KMS-11 (cell line): ENCODE data around the gene PSME3.

ENCODE experiments used
- H2AFZ ChIP-seq: fragments of 200-600 bp; sonication (generic); 2 replicates; pipeline ENCODE4 v1.6.1; 2016; ENCODE audit warnings: antibody characterized with exemption, mixed run types, low read depth
- H3K27ac ChIP-seq: fragments of 200-600 bp; sonication (generic); 2 replicates; pipeline ENCODE4 v1.6.1; 2016; ENCODE audit warnings: mild to moderate bottlenecking, mixed run types
- H3K27me3 ChIP-seq: fragments of 200-600 bp; sonication (generic); 2 replicates; pipeline ENCODE4 v1.6.1; 2017; ENCODE audit warnings: mild to moderate bottlenecking, low read depth, mixed run types, moderate library complexity; ENCODE audit not compliant: insufficient read depth
- H3K36me3 ChIP-seq: fragments of 200-600 bp; sonication (generic); 2 replicates; pipeline ENCODE4 v1.6.1; 2017; ENCODE audit warnings: mild to moderate bottlenecking, mixed run types; ENCODE audit not compliant: insufficient read depth
- H3K4me1 ChIP-seq: fragments of 200-600 bp; sonication (generic); 2 replicates; pipeline ENCODE4 v1.6.1; 2016; ENCODE audit warnings: mild to moderate bottlenecking, low read depth, mixed run types; ENCODE audit not compliant: poor library complexity, severe bottlenecking
- H3K4me2 ChIP-seq: fragments of 200-600 bp; sonication (generic); 2 replicates; pipeline ENCODE4 v1.7.0; 2016; ENCODE audit warnings: mild to moderate bottlenecking, mixed run types
- H3K4me3 ChIP-seq: fragments of 200-600 bp; sonication (generic); IDR thresholded peaks from 2 replicates; pipeline ENCODE4 v1.6.1; 2017; ENCODE audit warnings: low read depth, low read length, mixed read lengths; ENCODE audit not compliant: insufficient read depth
- H3K79me2 ChIP-seq: fragments of 200-600 bp; sonication (generic); 2 replicates; pipeline ENCODE4 v1.6.1; 2016; ENCODE audit warnings: low read depth, mixed run types; ENCODE audit not compliant: insufficient read depth
- H3K9ac ChIP-seq: fragments of 200-600 bp; sonication (generic); 2 replicates; pipeline ENCODE4 v1.6.1; 2016; ENCODE audit warnings: mild to moderate bottlenecking, mixed run types
- H4K20me1 ChIP-seq: fragments of 200-600 bp; sonication (generic); 2 replicates; pipeline ENCODE4 v1.6.1; 2016; ENCODE audit warnings: mild to moderate bottlenecking, mixed run types; ENCODE audit not compliant: insufficient read depth
- TF ChIP-seq, protein P1 (sequence below): fragments of 200-600 bp; sonication (generic); conservative IDR thresholded peaks from 2 replicates; pipeline ENCODE4 v1.6.1; 2017; ENCODE audit warnings: low read depth, mild to moderate bottlenecking, antibody characterized with exemption, low read length, moderate library complexity, mixed read lengths

The PSME3 gene

DNA sequence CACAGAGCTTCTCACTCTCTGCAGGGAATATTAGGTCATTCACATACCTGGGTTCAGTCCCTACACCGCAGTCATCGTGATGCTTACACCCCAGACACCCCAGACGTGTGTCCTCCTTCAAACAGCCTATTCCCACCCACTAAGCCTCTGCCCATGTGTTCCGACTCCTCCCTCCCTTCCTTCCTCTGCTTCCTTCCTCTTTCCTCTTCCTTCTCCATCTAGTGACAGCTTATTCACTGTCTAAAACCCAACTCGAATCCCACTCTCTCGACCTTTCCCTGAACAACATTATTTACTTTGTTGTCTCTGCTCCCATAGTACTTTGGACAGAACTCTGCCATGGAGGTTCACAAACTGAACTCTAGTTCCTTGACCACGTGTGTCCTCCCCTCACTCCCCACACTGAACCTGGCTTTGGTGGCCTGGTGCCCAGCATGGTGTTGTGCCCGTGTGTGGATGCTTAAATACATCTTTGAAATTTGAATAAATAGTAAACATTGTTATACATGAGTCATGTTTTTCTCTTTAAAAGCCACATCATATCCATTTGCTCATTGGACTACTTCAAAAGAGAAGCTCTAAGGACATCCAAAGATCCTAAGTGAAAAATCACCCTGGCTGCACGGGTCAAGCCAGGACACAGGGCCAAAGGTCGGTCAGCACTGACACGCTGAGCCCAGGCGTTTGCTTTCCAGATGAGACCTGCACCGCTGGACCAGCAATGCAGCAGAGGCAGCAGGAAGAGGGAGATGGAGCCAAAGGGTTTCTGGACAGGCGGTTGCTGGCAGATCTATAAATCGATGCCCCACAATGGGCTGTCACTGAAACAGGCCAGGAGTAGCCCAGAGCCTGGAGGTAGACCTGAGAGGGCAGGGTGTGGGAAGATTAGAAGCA, 53.3 kb downstream of the PSME3 start:
- Histone ChIP-seq H3K9ac (no peak overlapping the region), H4K20me1 (no peaks in the 10 kb centered on the region), H3K36me3 (no peaks in the 10 kb centered on the region), H3K79me2 (no peaks in the 10 kb centered on the region), H2AFZ (no peak overlapping the region), H3K4me3 (no peak overlapping the region), H3K4me2 (no peak overlapping the region), H3K27ac (no peak overlapping the region), H3K27me3 (no peaks in the 10 kb centered on the region), H3K4me1 (no peaks in the 10 kb centered on the region)
- TF ChIP-seq, protein P1, sequence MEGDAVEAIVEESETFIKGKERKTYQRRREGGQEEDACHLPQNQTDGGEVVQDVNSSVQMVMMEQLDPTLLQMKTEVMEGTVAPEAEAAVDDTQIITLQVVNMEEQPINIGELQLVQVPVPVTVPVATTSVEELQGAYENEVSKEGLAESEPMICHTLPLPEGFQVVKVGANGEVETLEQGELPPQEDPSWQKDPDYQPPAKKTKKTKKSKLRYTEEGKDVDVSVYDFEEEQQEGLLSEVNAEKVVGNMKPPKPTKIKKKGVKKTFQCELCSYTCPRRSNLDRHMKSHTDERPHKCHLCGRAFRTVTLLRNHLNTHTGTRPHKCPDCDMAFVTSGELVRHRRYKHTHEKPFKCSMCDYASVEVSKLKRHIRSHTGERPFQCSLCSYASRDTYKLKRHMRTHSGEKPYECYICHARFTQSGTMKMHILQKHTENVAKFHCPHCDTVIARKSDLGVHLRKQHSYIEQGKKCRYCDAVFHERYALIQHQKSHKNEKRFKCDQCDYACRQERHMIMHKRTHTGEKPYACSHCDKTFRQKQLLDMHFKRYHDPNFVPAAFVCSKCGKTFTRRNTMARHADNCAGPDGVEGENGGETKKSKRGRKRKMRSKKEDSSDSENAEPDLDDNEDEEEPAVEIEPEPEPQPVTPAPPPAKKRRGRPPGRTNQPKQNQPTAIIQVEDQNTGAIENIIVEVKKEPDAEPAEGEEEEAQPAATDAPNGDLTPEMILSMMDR = no peak

DNA sequence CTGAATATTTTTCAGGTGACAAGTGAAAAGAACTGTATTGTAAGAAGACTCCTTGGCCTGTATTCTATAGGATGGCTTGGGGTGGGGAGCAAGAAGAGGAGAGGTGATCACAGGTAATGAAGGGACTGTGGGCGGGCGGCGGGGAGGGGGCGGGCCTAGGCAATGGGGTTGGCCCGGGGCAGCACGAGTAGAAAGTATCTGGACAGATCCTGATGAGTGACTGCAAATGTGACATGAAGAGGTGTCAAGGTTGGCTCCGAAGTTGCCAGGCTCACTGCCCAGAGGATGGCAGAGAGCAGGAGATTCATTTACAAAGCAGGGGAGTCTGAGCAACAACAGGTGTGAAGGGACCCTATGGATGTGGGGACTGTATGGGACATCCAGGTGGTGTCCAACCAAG, 56.6 kb downstream of the PSME3 start:
- Histone ChIP-seq H4K20me1 (no peaks in the 10 kb centered on the region), H2AFZ (no peak overlapping the region), H3K4me1 (no peaks in the 10 kb centered on the region), H3K27ac (no peak overlapping the region), H3K4me2 (no peak overlapping the region), H3K4me3 (no peak overlapping the region), H3K36me3 (no peaks in the 10 kb centered on the region), H3K9ac (no peak overlapping the region), H3K79me2 (no peaks in the 10 kb centered on the region), H3K27me3 (no peaks in the 10 kb centered on the region; the same call in 1 of the 2 replicates)
- TF ChIP-seq, protein P1 = no peak

DNA sequence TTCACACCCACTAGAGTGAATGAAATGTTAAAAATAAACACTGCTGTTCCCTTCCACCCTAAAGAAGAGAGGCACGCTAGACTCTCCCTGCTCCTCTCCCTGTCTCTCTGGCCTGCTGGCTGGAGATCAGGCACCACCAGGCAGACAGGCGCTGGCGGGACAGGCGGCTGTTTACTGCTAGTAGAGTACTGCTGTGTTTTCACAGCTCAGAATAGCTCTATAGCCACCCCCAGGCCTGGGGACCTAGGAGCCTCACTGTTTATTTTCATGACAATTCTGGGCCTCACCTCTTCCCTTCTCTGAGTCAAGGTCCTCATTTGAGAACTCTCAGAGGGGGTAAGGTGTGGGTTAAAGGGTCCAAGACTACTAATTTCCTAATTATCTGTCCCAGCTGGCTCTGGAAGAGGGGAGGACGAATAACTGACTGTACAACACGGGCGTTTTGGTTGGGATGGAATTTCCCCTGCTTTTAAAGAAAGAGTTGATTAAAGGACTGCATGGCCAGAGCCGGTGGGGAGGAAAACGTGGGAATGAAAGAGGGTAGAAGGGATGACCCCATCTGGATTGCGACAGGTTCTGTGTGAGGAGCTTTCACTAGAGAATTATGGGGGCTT, 58.4 kb downstream of the PSME3 start:
- no peak overlapping the region for H3K4me2 ChIP-seq
- H3K27ac ChIP-seq = no peak overlapping the region
- no peak overlapping the region for H2AFZ ChIP-seq
- no peaks in the 10 kb centered on the region; the same call in 1 of the 2 replicates for H3K27me3 ChIP-seq
- no peak overlapping the region for H3K9ac ChIP-seq
- H3K79me2 ChIP-seq = no peaks in the 10 kb centered on the region
- no peaks in the 10 kb centered on the region for H3K36me3 ChIP-seq
- H3K4me3 ChIP-seq = no peak overlapping the region
- TF ChIP-seq, protein P1 = no peak
- H3K4me1 ChIP-seq = no peaks in the 10 kb centered on the region
- no peaks in the 10 kb centered on the region for H4K20me1 ChIP-seq

DNA sequence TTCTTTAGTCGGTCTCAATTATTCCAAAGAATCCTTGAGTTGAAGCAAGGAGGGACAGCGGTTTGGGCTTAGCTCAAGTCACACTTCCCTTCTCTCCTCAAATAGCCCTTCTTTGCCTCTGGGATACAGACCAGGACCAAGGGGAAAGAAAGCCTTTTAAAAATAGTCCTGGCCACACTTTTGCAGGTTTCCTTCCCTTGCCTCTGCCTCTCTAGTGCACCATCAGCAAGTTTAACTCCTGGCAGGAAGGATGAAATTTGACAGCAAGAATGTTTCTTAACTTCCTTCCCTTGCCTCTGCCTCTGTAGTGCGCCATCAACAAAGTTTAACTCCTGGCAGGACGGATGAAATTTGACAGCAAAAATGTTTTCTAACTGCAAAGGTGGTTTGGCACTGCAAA, 60.2 kb downstream of the PSME3 start:
- no peaks in the 10 kb centered on the region for H3K4me1 ChIP-seq
- TF ChIP-seq, protein P1 = no peak
- H3K4me3 ChIP-seq = no peak overlapping the region
- H3K79me2 ChIP-seq = no peaks in the 10 kb centered on the region
- no peaks in the 10 kb centered on the region; the same call in 1 of the 2 replicates for H3K27me3 ChIP-seq
- no peak overlapping the region for H3K9ac ChIP-seq
- H3K27ac ChIP-seq = no peak overlapping the region
- no peak overlapping the region for H3K4me2 ChIP-seq
- no peak overlapping the region for H2AFZ ChIP-seq
- no peaks in the 10 kb centered on the region for H4K20me1 ChIP-seq
- no peaks in the 10 kb centered on the region for H3K36me3 ChIP-seq
